KOPT-K1 (cell line): ENCODE measurements around the gene PBLD.
"Not testable (repeated sequence)": the region's sequence is repeated elsewhere in the genome, so short reads cannot be mapped to it uniquely, and the experiment has no call there.

Experiments
- H3K27ac ChIP-seq: fragments of 200-600 bp; sonication (generic); 2 replicates; pipeline ENCODE4 v1.5.1; 2016; ENCODE audit warnings: antibody characterized with exemption, mild to moderate bottlenecking, low read depth, low read length; ENCODE audit not compliant: poor library complexity, severe bottlenecking
- H3K36me3 ChIP-seq: fragments of 200-600 bp; sonication (generic); 2 replicates; pipeline ENCODE4 v1.5.1; 2017; ENCODE audit warnings: antibody characterized with exemption, mild to moderate bottlenecking, low read length, moderate library complexity; ENCODE audit not compliant: insufficient read depth
- H3K9me3 ChIP-seq: fragments of 200-600 bp; sonication (generic); 2 replicates; pipeline ENCODE4 v1.5.1; 2017; ENCODE audit warnings: antibody characterized with exemption, low read length, mild to moderate bottlenecking; ENCODE audit not compliant: insufficient read depth, poor library complexity, severe bottlenecking

Gene PBLD

GRCh38 chr10:68336754-68337351 is 4.1 kb upstream of the PBLD start:
- peaks cover 83% of the 10 kb centered on the region for H3K36me3 ChIP-seq
- H3K9me3 ChIP-seq: no peaks in the 10 kb centered on the region
- H3K27ac ChIP-seq: no peak overlapping the region

GRCh38 chr10:68334672-68335467 is 2.1 kb upstream of the PBLD start:
- peak overlapping the region; percentile 7 for H3K27ac ChIP-seq

GRCh38 chr10:68333440-68334431 is 1.0 kb upstream of the PBLD start:
- peak overlapping the region; percentile 97 for H3K27ac ChIP-seq
- H3K36me3 ChIP-seq: peaks cover 52% of the 10 kb centered on the region
- H3K9me3 ChIP-seq: no peaks in the 10 kb centered on the region

More at GRCh38 chr10:68334672-68335467, 2.1 kb upstream of the PBLD start:
- peaks cover 63% of the 10 kb centered on the region for H3K36me3 ChIP-seq
- H3K9me3 ChIP-seq: no peaks in the 10 kb centered on the region

- peak overlapping the region; percentile 97 for H3K27ac ChIP-seq
- H3K9me3 ChIP-seq: no peaks in the 10 kb centered on the region
- peaks cover 45% of the 10 kb centered on the region for H3K36me3 ChIP-seq
Measured at GRCh38 chr10:68333058-68333395, 299 bp upstream of the PBLD start.

GRCh38 chr10:68331455-68332258 is 1.1 kb downstream of the PBLD start, which contains the start of gene HNRNPH3:
Gene HNRNPH3, plus strand, starts transcription at chr10:68332064. Its CDS starts 5,158 bp downstream, at chr10:68337222.
- Histone ChIP-seq H3K36me3 (peaks cover 31% of the 10 kb centered on the region), H3K27ac (peak within 1 kb of the TSS; percentile 97), H3K9me3 (no peaks in the 10 kb centered on the region)

GRCh38 chr10:68330852-68331454 is 1.8 kb downstream of the PBLD start:
- no peaks in the 10 kb centered on the region for H3K9me3 ChIP-seq
- H3K27ac ChIP-seq: peak overlapping the region; percentile 97
- H3K36me3 ChIP-seq: peaks cover 24% of the 10 kb centered on the region

GRCh38 chr10:68329506-68329861 is 3.2 kb downstream of the PBLD start:
- Histone ChIP-seq H3K27ac (no peak overlapping the region), H3K36me3 (peaks cover 9% of the 10 kb centered on the region), H3K9me3 (no peaks in the 10 kb centered on the region)

GRCh38 chr10:68327889-68328786 is 4.6 kb downstream of the PBLD start:
- no peak overlapping the region for H3K27ac ChIP-seq
- no peaks in the 10 kb centered on the region for H3K36me3 ChIP-seq
- H3K9me3 ChIP-seq: no peaks in the 10 kb centered on the region

- not testable (repeated sequence) for H3K9me3 ChIP-seq, H3K36me3 ChIP-seq, H3K27ac ChIP-seq
Measured at GRCh38 chr10:68324396-68324795, 8.3 kb downstream of the PBLD start.

- Histone ChIP-seq H3K9me3 (peaks cover 14% of the 10 kb centered on the region), H3K36me3 (no peaks in the 10 kb centered on the region), H3K27ac (no peak overlapping the region)
Measured at GRCh38 chr10:68318331-68319059, 14.2 kb downstream of the PBLD start.

- peaks cover 14% of the 10 kb centered on the region for H3K9me3 ChIP-seq
- no peaks in the 10 kb centered on the region for H3K36me3 ChIP-seq
- no peak overlapping the region for H3K27ac ChIP-seq
Measured at GRCh38 chr10:68315582-68315981, 17.1 kb downstream of the PBLD start.

GRCh38 chr10:68314930-68315329 is 17.8 kb downstream of the PBLD start:
- not testable (repeated sequence) for H3K27ac ChIP-seq

GRCh38 chr10:68310531-68310930 is 22.2 kb downstream of the PBLD start:
- Histone ChIP-seq H3K27ac (no peak overlapping the region), H3K9me3 (no peaks in the 10 kb centered on the region), H3K36me3 (no peaks in the 10 kb centered on the region)

More at GRCh38 chr10:68314930-68315329, 17.8 kb downstream of the PBLD start:
- peaks cover 14% of the 10 kb centered on the region for H3K9me3 ChIP-seq
- H3K36me3 ChIP-seq: not testable (repeated sequence)
